Measurements from ENCODE around the gene SMOC2. TPM values are rescaled to one million over a fixed set of nuclear protein-coding genes. Genes with fewer than 3 reads are reported as not detected.
A peak's percentile ranks its signal among the peaks of the same experiment; 100 is the strongest.

The SMOC2 gene
- total and polyA plus RNA-seq, 12 donors: 6.6 to 39.1 (median 17.6) TPM

GRCh38 chr6:168412456-168412855 is 28.5 kb upstream of the SMOC2 start:
- H3K9me3 ChIP-seq: no peaks in the 10 kb centered on the region
- peaks cover 0 to 6% (median 4%) of the 10 kb centered on the region in 7 donors for H3K27me3 ChIP-seq
- DNase-seq (no peak), ATAC-seq (no peak)
- H3K4me3 ChIP-seq: no peak overlapping the region
- TF ChIP-seq, protein P1, sequence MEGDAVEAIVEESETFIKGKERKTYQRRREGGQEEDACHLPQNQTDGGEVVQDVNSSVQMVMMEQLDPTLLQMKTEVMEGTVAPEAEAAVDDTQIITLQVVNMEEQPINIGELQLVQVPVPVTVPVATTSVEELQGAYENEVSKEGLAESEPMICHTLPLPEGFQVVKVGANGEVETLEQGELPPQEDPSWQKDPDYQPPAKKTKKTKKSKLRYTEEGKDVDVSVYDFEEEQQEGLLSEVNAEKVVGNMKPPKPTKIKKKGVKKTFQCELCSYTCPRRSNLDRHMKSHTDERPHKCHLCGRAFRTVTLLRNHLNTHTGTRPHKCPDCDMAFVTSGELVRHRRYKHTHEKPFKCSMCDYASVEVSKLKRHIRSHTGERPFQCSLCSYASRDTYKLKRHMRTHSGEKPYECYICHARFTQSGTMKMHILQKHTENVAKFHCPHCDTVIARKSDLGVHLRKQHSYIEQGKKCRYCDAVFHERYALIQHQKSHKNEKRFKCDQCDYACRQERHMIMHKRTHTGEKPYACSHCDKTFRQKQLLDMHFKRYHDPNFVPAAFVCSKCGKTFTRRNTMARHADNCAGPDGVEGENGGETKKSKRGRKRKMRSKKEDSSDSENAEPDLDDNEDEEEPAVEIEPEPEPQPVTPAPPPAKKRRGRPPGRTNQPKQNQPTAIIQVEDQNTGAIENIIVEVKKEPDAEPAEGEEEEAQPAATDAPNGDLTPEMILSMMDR (IDR thresholded peaks at IDR 0.05): no peak
- WGBS, 2 donors: 94 to 95% methylated on average over 18 of the region's 18 CpGs
- peaks cover 0 to 23% (median 8%) of the 10 kb centered on the region in 9 donors for H3K4me1 ChIP-seq
- intact Hi-C loops (cut with DNase I): no loop called here
- no peaks in the 10 kb centered on the region for H3K36me3 ChIP-seq
- no peak overlapping the region for H3K27ac ChIP-seq

DNA sequence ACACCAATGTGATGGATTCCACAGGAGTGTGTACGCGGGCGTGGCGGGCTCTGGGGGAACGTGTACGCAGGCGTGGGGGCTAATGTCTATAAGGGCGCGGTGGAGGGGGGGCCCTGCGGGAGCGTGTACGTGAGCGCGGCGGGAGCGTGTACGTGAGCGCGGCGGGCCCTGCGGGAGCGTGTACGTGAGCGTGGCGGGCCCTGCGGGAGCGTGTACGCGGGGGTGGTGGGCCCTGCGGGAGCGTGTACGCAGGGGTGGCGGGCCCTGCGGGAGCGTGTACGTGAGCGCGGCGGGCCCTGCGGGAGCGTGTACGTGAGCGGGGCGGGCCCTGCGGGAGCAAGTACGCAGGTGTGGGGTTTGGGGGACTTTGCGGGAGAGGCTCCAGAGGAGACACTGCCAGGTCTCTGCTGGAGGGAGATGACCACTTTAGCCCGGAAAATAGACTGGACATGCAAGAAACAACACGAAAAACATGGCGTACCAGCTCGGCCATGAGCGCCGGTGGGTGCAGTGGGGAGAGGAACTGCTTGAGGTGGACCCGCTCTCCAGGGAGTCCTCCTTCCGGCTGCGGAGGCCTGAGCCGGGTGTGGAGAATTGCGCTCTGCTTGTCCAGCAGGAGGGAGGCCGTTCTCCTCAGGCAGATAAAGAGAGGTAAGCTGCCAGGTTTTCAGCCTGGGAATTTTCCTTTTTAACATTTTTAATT is 27.8 kb upstream of the SMOC2 start:
- intact Hi-C loops (cut with DNase I): no loop called here
- WGBS, 2 donors: 92 to 95% methylated on average over 58 to 59 of the region's 59 CpGs
- ATAC-seq (no peak), DNase-seq (no peak)
- Histone ChIP-seq H3K4me3 (no peak overlapping the region), H3K4me1 (peaks cover 0 to 30% (median 8%) of the 10 kb centered on the region in 9 donors), H3K27me3 (peaks cover 0 to 6% (median 4%) of the 10 kb centered on the region in 7 donors), H3K27ac (peak overlapping the region in 6 of 10 donors; percentile 27 to 76 (median 68)), H3K36me3 (no peaks in the 10 kb centered on the region), H3K9me3 (no peaks in the 10 kb centered on the region)
- TF ChIP-seq, protein P1 (IDR thresholded peaks at IDR 0.05): no peak

DNA sequence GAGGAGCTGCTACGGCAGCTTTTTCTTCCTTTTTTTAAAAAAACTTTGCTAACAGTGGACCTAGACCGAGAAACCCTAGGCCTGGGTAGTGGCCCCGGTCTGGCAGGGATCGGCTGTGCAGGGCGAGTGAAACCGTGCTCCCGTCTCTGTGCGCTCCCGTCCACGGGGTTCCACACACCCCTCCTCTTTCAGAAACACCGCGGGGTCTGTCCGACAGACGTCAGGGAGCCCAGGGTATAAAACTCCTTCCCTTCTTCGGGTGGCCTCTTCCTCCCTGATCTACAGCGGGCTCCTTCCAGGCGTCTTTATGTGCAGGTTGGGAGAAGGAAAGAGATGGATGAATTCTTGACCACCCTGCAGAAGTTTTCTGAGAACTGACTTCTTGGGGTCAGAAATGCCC is 27.1 kb upstream of the SMOC2 start:
- Histone ChIP-seq H3K27me3 (peaks cover 0 to 6% (median 4%) of the 10 kb centered on the region in 7 donors), H3K4me1 (peaks cover 0 to 35% (median 8%) of the 10 kb centered on the region in 9 donors), H3K36me3 (no peaks in the 10 kb centered on the region), H3K4me3 (no peak overlapping the region), H3K9me3 (no peaks in the 10 kb centered on the region), H3K27ac (peak overlapping the region in 7 of 10 donors; percentile 27 to 76 (median 66))
- DNase-seq (no peak), ATAC-seq (no peak)
- WGBS, 2 donors: 83 to 90% methylated on average over 17 of the region's 17 CpGs
- intact Hi-C loops (cut with DNase I): no loop called here
- TF ChIP-seq, protein P1 (IDR thresholded peaks at IDR 0.05): no peak

DNA sequence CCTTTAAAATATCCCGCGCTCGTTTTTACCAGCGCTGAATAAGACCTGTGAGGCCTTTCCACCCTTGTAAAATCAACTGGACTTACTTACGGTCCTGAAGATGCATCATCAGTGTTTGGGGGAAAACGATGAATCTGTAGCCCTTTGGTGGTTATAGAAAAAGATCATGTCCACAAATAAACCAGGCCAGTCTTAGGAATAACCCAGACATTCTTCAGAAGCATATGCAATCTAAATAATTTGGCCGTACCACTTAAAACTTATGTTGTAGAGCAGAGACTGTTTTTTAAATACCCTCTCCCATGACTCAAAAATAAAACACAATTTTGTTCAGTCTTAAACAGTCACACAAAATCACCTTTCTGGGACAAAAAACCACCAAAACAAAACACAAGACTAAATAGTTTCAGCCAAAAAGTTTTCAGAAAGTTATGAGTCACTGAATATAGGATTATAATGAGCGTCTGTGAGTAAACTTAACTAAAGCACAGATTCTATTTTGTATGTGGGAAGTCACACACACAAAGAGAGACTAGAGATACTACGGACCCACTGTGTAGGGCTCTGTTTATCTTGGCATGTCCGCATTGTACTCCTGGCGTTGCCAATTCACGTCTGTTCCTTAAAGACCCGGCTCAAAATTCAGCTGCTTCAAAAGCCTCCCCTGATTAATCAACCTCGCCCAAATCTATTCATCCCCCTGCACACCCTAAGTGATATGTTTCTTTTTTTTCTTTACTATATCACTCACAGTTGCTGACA is 26.5 kb upstream of the SMOC2 start:
- Histone ChIP-seq H3K9me3 (no peaks in the 10 kb centered on the region), H3K36me3 (no peaks in the 10 kb centered on the region), H3K4me1 (peaks cover 0 to 35% (median 8%) of the 10 kb centered on the region in 9 donors), H3K27me3 (peaks cover 0 to 6% (median 4%) of the 10 kb centered on the region in 7 donors), H3K4me3 (no peak overlapping the region), H3K27ac (peak overlapping the region in 7 of 10 donors; percentile 34 to 76 (median 66))
- DNase-seq (no peak), ATAC-seq (peak in 4 of 8 donors; percentile 12 to 39 (median 18))
- 61 to 70% methylated on average over 14 of the region's 14 CpGs for WGBS, 2 donors
- intact Hi-C loops (cut with DNase I): no loop called here
- TF ChIP-seq, protein P1 (IDR thresholded peaks at IDR 0.05): no peak
